GM23338 (cell line): ENCODE measurements around the gene TBC1D5.
"Not testable (repeated sequence)": the region's sequence is repeated elsewhere in the genome, so short reads cannot be mapped to it uniquely, and the experiment has no call there.

ENCODE experiments used
- POLR2AphosphoS5 ChIP-seq: IDR thresholded peaks from 2 replicates; pipeline ENCODE4 v1.6.1; 2016; ENCODE audit warnings: antibody characterized with exemption, low read depth
- TF ChIP-seq, protein P1 (sequence below), 2 experiments: fragments of 200-600 bp in 1 of 2; sonication (generic) in 1 of 2; conservative IDR thresholded peaks; 2 replicates each; pipeline versions ENCODE4 v1.5.1 to v1.6.1; 2016 to 2017; ENCODE audit warnings: antibody characterized with exemption in 2 of 2, low read depth in 2 of 2, mild to moderate bottlenecking in 2 of 2, moderate library complexity in 1 of 2

DNA sequence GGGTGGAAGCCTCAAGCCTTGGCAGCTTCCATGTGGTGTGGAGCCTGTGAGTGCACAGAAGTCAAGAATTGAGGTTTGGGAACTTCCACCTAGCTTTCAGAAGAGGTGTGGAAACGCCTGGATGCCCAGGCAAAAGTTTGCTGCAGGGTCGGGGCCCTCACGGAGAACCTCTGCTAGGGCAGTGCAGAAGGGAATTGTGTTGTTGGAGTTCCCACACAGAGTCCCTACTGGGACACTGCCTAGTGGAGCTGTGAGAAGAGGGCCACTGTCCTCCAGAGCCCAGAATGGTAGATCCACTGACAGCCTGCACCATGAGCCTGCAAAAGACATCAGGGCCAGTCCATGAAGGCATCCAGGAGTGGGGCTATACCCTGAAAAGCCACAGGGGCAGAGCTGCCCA lies 613.8 kb downstream of the TBC1D5 start:
- TF ChIP-seq, protein P1, sequence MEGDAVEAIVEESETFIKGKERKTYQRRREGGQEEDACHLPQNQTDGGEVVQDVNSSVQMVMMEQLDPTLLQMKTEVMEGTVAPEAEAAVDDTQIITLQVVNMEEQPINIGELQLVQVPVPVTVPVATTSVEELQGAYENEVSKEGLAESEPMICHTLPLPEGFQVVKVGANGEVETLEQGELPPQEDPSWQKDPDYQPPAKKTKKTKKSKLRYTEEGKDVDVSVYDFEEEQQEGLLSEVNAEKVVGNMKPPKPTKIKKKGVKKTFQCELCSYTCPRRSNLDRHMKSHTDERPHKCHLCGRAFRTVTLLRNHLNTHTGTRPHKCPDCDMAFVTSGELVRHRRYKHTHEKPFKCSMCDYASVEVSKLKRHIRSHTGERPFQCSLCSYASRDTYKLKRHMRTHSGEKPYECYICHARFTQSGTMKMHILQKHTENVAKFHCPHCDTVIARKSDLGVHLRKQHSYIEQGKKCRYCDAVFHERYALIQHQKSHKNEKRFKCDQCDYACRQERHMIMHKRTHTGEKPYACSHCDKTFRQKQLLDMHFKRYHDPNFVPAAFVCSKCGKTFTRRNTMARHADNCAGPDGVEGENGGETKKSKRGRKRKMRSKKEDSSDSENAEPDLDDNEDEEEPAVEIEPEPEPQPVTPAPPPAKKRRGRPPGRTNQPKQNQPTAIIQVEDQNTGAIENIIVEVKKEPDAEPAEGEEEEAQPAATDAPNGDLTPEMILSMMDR (conservative IDR thresholded peaks at IDR 0.05; ENCODE audit: low read depth in 2 of 2): not testable (repeated sequence)
- TF ChIP-seq POLR2AphosphoS5: not testable (repeated sequence)
